HG02870 (cell line): ENCODE measurements around the gene CCDC18.
A peak's percentile ranks its signal among the peaks of the same experiment; 100 is the strongest.
"Not testable (repeated sequence)": the region's sequence is repeated elsewhere in the genome, so short reads cannot be mapped to it uniquely, and the experiment has no call there.

Source experiments
- ATAC-seq: cut with Tn5 transposase; IDR thresholded peaks from one replicate; pipeline ENCODE4 v1.9.1; 2021; ENCODE audit warnings: mild to moderate bottlenecking, moderate library complexity; ENCODE audit not compliant: unreplicated experiment

CCDC18 gene

DNA sequence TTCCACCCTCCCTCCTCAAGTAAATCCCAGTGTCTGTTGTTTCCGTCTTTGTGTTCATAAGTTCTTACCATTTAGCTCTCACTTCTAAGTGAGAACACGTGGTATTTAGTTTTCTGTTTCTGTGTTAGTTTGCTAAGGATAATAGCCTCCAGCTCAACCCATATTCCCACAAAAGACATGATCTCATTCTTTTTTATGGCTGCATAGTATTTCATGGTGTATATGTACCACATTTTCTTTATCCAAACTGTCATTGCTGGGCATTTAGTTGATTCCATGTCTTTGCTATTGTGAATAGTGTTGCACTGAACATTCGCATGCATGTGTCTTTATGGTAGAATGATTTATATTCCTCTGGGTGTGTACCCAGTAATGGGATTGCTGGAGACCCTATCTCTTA, 5.9 kb upstream of the CCDC18 start:
- not testable (repeated sequence) for ATAC-seq

DNA sequence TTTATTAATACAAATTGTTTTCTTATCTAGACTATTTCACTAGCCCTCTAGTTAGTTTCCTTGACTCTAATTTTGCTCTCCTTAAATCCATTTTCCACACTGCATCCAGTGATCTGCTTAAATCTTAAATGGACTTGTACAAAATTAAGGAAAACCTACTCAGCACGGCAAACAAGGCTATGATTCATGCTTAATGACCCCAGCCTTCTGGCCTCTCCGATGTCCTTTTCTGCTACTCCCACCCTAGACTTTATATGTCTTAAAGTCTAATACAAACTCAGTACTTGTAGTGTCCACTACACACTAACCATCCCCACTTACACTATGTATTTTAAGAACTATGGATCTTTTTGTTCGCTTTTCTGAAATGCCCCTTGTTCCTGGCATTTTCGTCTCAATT, 2.5 kb upstream of the CCDC18 start:
- no peak for ATAC-seq

DNA sequence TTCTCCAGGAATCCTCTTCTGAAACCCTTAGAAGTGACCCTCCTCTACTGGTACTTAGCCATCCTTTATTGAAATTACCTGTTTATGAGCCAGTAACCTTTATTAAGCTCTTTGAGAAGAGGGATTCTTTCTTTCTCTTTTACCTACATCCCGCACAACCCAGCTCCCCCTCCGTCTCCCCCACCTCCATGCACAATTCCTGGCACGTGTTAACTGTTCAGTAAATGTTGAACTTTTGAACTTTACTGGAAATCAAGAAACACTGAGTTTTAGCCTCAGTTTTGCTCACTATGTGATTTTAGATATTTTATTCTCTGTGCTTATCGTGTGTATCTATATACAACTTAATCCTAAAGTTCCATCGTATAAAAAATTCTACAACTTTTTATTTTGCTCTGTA, 2.1 kb upstream of the CCDC18 start:
- ATAC-seq = no peak

DNA sequence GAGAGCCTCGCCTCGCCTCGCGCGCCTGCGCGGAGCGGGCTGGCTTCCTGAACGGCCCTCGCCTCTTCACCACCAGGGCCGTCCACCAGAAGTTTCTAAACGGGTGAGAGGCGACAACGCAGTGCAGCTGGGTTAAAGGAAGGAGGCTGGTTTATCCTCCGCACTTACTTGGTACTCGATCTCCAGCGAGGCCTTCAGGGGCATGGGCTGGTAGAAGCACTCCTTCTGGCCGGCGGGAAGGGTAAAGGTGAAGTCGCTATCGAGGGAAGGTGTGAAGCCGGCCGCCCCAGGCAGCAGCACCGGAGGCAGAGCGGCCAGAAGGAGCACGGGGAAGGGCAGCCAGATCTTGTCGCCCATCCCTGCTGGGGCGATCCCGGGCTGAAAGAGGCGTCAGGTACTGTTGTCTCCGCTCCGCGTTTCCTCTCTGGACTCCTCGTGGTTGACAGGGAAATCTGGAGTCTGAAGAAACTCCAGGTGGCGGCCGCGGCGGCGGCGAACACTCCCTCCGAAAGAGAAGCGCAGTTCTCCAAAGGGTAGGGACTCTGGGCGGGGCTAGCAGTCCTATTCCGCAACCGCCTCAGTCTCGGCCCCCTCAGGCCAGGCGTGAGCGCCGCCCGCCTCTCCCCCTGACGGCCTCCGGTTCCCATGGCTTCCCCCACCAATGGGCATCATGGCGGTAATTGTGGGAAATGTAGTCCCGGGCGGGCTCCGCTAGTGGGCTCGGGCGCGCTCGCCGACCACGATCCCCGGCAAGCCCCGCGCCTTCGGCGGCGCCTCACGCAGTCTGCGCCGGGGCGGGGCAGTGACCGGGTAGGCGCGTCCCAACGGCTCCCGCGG, 420 bp upstream of the CCDC18 start, which contains the start of gene TMED5:
TSS of gene TMED5 (minus strand) at position 528 of the 837 bp plus-strand sequence. CDS start at position 357, 171 bp downstream.
- peak; percentile 82 for ATAC-seq

DNA sequence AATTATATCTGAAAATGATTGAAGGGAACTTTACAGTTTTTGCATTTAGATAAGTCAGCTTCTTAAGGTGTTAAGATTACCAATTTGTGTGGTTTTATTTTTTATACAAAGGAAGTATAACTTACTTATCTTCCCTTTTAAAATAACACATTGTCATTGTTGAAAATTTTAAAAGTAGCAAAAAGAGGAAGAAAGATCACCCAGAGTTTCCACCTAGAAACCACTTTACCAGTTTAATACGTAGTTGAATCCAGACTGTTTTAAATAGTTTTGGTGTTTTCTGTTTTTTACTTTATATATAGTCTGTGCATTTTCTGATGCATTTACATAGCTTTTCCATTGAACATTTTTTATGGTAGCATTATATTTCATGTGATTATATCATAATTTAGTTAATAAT, 6.1 kb downstream of the CCDC18 start:
- no peak for ATAC-seq

DNA sequence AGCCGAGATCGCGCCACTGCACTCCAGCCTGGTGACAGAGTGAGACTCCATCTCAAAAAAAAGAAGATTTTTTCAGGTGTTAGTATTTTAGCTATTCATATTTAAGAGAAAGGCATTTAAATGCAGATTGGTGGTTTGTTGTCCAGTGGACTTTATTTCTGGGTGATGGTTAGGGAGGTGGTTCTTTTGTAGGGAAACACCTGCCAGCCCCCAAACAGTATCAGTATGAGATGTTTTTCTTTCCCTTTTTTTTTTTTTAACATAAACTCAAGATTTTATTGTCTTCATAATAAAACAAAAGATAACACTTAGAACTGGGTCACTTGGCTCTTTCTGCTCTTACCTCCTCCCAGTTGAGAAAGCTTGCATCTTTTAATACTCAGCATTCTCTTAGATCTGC, 9.9 kb downstream of the CCDC18 start:
- no peak for ATAC-seq

DNA sequence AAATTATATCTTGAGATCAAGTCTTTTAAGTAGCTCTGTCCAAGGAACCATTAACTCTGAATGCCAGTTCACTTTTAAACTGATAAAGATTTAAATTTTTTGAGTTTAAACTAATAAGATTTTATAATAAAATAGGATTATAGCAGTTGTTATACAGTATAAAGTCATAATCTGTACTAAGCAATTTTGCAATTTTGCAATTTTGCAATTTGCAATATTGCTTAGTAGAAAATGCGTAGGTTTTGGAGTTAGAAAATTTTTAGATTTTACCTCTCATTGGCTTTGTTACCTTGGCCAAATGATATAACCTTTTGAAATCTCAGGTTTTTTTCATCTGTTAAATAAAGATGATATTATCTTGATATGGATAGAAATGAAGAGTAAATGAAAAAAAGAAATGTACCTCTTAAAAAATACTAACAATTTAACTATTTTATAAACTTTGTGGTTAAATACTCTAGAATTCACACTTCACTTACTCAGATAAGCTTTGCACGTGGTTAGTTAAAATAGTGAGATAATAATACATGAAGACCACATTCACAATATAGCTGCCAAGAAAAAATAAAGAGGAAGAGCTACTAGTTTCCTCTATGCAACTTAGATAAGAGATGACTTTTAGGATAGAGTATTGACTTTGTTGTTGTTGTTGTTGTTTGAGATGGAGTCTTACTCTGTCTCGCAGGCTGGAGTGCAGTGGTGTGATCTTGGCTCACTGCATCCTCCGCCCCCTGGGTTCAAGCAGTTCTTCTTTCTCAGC, 13.9 kb downstream of the CCDC18 start:
- ATAC-seq = no peak

DNA sequence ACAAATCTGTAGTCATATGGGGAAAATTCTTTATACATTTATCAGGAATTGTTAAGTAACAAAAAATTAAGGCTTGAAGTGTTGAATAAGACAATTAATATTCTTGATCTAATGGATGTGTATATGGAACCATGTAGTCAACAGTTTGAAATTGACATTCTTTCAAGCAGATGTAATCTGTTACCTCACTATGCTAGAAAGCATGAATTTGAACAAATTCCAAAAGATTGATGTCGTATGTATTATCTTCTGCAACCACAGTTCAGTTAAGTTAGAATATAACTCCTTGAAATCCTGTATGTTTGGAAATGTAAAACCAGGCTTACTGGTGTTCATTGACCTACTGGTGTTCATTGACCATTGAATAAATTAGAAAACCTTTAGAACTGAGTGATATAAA, 16.1 kb downstream of the CCDC18 start:
- no peak for ATAC-seq

DNA sequence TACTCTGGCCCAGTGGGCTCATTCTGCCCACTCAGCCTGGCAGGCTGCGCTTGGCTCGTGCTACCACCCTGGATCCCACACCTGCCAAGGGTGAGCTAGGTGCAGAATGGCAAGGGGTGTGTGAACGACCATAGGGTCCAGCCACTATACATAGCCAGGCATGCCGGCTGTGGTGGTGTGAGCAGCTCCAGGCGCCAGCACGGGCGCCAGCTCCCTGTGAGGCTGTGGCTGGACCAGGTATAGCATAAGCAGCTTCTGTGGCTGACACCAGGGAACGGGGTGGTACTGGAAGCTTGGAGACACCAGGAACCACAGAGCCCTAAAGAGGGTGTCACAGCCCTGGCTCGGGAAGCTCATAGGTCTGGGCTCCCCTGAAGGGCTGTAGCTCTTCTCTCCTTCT, 18.6 kb downstream of the CCDC18 start:
- ATAC-seq = no peak

DNA sequence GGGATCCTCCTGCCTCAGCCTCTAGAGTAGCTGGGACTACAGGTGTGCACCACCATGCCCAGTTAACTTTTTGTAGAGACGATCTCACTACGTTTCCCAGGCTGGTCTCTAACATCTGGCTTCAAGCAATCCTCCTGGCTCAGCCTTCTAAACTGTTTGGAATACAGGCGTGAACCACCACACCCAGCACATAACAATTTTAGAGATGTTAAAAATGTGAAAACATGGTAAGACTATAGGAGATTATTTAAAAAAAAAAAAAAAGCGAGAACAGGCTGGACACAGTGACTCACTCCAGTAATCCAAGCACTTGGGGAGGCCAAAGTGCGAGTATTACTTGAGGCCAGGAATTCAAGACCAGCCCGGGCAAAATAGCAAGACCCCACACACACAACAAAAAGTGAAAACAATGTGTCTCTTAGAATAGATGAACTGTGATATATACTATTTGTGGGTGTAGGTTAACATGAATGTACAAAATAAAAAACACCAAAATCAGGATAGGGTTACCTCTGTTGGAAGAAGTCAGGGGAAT, 19.6 kb downstream of the CCDC18 start:
- ATAC-seq = no peak

DNA sequence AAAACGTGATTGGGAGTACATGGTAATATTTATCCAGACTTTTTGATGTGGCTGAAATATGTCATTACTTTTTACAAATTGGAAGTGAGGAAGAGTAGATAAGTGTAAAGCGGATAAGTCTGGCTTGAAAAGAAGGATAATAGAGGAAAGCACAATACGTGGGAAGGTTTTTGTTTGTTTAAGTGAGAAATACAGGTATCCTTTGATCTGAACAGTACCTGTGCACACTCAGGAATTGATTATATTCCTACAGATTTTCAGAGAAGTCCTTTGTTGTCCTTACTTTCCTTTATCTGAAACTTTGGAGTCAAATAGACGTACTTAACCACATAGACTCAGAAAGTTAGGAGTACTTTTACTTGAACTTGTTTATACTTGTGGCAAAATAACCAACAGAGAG, 20.2 kb downstream of the CCDC18 start:
- ATAC-seq = no peak

DNA sequence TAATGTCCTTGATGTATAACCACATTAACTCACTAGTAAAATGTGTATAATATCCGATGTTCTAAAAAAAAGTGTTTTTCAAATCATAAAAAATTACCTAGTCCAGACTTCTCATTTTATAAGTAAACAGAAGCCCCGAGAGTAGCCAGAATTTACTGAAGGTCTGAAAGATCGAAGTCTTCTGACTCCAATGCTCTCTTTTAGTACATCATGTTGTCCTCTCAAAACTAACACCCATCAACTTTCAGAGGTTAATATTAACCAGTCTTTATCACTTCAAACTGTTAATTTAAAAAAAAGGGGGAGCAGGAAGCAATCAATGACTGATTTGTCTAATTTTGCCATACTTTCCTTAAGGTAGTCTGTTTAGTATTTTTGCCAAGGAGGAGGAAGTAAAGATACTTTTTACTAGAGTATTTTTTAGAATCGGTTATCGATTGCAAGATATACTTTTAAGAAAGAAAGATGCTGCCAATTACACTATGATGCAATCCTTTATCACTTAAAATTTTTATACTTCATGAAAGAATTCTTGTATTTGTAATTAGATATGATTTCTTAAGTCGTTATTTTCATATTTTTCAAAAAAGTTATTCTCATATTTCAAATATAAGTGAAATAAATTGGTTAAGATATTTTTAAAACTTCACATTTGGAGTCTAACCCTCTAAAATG, 25.5 kb downstream of the CCDC18 start:
- ATAC-seq = no peak

DNA sequence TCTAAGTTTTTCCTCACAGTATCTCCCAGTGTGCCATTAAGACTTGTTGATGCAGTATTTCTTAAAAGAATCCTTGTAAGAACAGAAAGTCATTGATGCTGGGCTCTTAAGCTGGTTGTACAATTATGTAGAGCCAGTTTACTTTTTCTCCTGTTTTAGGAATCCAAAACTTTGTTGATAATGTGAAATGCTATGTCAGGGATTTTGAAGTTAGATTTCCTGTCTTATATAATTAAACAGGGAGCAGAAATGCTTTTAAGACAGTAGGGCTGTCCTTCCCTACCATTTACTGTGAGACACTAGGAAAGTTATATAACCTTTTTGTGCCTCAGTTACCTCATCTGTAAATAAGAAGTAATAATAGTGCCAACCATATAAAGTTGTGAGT, 26.0 kb downstream of the CCDC18 start:
- ATAC-seq = no peak

DNA sequence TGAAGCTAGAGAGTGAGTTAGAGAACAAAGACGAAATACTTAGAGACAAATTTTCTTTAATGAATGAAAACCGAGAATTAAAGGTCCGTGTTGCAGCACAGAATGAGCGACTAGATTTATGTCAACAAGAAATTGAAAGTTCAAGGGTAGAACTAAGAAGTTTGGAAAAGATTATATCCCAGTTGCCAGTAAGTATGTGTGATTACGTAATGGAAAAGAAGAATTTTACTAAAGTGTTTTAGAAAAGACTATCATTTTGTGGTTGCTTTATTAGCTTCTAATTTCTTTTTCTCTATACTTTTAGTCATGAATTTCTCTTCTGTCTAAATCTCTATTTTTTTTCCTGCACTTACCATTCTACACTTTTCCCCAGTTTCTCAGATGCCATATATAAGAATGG, 26.7 kb downstream of the CCDC18 start:
- ATAC-seq = no peak

DNA sequence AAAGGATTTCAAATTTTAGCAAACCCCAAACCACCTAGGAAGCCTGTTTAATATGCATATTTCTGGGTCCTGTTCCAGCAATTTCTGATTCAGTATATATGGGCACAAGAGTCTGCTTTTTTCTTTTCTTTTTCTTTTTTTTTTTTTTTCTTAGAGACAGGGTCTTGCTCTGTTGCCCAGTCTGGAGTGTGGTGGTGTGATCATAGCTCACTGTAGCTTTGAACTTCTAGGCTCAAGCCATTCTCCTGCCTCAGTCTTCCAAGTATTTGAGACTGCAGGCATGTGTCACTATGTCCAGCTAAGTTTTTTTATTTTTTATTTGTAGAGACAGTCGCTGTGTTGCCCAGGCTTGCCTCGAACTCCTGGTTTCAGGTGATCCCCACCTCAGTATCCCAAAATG, 34.8 kb downstream of the CCDC18 start:
- no peak for ATAC-seq

DNA sequence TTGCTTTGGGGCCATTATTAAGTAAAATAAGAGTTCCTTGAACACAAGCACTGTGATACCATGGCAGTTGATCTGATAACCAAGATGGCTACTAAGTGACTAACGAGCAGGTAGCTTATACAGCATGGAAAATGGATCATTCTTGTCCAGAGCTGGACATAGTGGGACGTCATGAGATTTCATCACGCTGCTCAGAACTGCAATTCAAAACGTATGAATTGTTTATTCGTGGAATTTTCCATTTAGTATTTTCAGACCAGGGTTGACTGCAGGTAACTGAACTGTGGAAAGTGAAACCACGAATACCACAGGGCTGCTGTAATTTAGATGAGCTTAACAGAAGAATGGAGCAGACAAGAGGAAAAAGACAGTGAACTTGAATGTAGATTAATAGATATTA, 38.9 kb downstream of the CCDC18 start:
- peak; percentile 58 for ATAC-seq

DNA sequence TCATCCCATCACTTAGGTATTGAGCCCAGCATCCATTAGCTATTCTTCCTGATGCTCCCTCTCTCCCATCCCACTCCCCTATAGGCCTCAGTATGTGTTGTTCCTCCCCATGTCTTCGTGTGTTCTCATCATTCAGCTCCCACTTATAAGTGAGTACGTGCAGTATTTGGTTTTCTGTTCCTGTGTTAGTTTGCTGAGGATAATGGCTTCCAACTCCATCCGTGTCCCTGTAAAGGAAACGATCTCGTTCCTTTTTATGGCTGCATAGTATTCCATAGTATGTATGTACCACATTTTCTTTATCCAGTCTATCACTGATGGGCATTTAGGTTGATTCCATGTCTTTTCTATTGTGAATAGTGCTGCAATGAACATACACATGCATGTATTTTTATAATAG, 40.2 kb downstream of the CCDC18 start:
- ATAC-seq = not testable (repeated sequence)

DNA sequence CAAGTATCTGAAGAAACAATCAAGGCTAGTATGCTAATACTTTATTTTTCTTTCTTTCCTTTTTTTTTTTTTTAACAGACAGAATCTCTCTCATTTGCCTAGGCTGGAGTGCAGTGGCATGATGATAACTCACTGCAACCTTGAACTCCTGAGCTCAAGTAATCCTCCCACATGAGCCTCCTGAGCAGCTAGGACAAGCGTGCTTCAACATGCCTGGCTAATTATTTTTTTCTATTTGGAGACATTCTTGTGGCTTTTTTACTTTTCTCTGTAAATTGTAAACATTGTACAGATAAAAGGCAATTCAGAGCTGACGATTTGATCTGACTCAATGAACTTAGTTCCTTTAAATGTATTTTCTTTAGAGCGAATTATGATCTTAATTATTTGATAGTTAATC, 41.4 kb downstream of the CCDC18 start:
- ATAC-seq = no peak

DNA sequence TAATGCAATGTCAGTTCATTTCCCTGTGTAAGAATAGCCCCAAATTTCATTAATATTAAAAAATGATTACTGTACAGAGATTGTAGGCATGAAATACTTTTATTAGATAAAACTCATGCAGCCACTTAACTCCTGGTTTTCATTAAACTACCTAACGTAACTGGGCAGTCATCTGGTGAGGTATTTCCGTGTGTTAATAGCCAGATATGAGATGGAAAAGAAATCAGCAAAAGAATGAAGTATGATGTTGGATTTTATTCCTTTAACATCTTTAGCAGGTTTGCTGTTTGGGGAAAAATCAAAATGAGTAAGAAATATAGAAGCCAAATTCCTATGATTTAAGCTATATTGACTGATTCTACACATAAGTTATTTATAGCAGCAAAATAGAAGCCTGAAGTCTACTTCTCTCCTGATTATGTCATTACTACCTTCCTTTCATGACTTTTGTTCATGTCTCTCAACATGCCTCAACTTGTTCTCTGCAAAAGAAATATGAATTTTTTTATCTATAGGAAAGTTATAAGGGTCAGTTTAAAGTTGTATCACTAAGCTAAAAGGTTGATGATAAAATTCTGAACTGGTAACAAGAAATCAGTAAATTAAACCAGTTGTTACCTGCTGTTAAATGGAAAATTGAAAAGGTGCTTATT, 42.6 kb downstream of the CCDC18 start:
- no peak for ATAC-seq

DNA sequence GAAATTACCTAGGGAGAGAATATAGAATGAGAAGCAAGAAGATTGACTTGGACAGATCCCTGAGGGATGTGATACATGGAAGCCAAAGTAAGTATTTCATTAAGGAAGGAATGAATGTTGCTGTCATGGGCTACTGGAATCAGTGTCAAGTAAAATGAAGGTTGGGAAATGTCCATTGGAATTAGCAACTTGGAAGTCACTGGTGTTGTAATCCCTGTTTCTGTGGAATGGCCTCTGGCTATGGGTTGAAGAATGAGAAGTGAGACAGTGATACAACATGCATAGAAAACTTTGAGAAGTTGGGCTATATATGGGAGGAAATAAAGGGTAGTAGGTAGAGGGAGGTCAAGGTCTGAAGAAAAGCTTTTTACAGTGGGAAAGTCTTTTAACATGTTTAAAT, 54.7 kb downstream of the CCDC18 start:
- ATAC-seq = no peak

DNA sequence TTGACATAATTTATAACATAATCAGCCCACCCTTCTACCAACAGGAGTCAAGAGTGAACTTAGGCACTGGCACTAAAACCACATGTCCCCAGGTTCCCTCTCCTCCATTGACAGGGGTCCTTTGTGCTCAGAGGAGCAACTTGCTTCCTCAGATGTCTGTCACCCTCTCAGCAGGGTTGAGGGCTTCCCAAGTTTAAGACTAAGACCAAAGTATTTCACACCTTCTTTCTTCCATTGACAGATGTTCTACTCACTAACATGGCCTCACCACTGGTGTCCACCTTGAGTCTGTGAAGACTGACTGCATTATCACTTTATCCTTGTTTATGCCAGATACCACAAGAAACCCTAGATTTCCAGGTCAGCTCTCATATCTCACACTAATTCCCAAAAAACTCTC, 56.5 kb downstream of the CCDC18 start:
- no peak for ATAC-seq
